ENCODE data around the gene ZNF155.

The ZNF155 gene

GRCh38 chr19:43983912-43984686 is at the start of gene ZNF155 (continued):
- TF ChIP-seq ZBTB11 (tag by site-specific recombination; conservative IDR thresholded peaks at IDR 0.05; ENCODE audit: low read depth) (peak; percentile 95), ZEB2 (tag by site-specific recombination; IDR thresholded peaks at IDR 0.05) (peak; percentile 70), ZNF335 (tag by site-specific recombination; conservative IDR thresholded peaks at IDR 0.05) (peak; percentile 99), ZFHX2 (tag by site-specific recombination; conservative IDR thresholded peaks at IDR 0.05) (peak; percentile 85), ZNF626 (tag by site-specific recombination; IDR thresholded peaks at IDR 0.05) (no peak), ZNF280C (tag by site-specific recombination; IDR thresholded peaks at IDR 0.05) (no peak), KLF1 (tag by site-specific recombination; IDR thresholded peaks at IDR 0.05) (peak; percentile 22; the same call in 1 of the 2 replicates), ZNF596 (tag by site-specific recombination; IDR thresholded peaks at IDR 0.05) (peak; percentile 25; the same call in 1 of the 2 replicates)

GRCh38 chr19:43934985-43935708 is 48.8 kb upstream of the ZNF155 start, which contains the start of gene ZNF45:
TSS of gene ZNF45 (minus strand) at chr19:43935282. CDS start at chr19:43922185, 13,097 bp downstream.
- H3K9me3 ChIP-seq (ENCODE audit: control insufficient read depth, insufficient read depth, low read depth, low read length): peaks cover 9% of the 10 kb centered on the region
- CTCF ChIA-PET: interaction anchor here (0.8 to 2.7 kb wide), 6 partner anchors 15 to 278 kb away, joined by 3 to 19 read pairs (median 3); partner anchors contain the start of gene ZNF221
- H3K27ac ChIP-seq (ENCODE audit: extremely low read depth, low read depth, low read length): peak within 1 kb of the TSS; percentile 78
- peaks cover 36 to 38% of the 10 kb centered on the region in 2 experiments for H3K36me3 ChIP-seq (ENCODE audit: control insufficient read depth in 2 of 2, insufficient read depth in 1 of 2, low read length in 2 of 2)
- peaks cover 18% of the 10 kb centered on the region for H3K4me1 ChIP-seq (ENCODE audit: control insufficient read depth, insufficient read depth, low read length)
- H3K4me3 ChIP-seq (ENCODE audit: low read depth, low read length): peak within 1 kb of the TSS; percentile 74
- POLR2A ChIA-PET: interaction anchor here (0.5 to 2.3 kb wide), 38 partner anchors 10 to 955 kb away, joined by 3 to 114 read pairs (median 5); partner anchors contain the start of genes SMG9, TOMM40, ZNF221 and ZNF222
- peak; percentile 64; the same call in 1 of the 2 replicates for TF ChIP-seq ZBTB48 (tag by site-specific recombination; IDR thresholded peaks at IDR 0.05)
- no peak for TF ChIP-seq ZNF521 (tag by site-specific recombination; IDR thresholded peaks at IDR 0.05)
- TF ChIP-seq ATF2 (tag by site-specific recombination; IDR thresholded peaks at IDR 0.05; ENCODE audit: low read depth): no peak
- TF ChIP-seq ZNF416 (tag by site-specific recombination; IDR thresholded peaks at IDR 0.05): no peak
- peak; percentile 96 for TF ChIP-seq ZBTB11 (tag by site-specific recombination; conservative IDR thresholded peaks at IDR 0.05; ENCODE audit: low read depth)
- no peak for TF ChIP-seq ZNF16 (tag by site-specific recombination; IDR thresholded peaks at IDR 0.05; ENCODE audit: low read depth)
- peak; percentile 85 for TF ChIP-seq KLF17 (tag by site-specific recombination; IDR thresholded peaks at IDR 0.05)
- TF ChIP-seq ZNF707 (tag by site-specific recombination; IDR thresholded peaks at IDR 0.05): no peak
- TF ChIP-seq, protein P1, sequence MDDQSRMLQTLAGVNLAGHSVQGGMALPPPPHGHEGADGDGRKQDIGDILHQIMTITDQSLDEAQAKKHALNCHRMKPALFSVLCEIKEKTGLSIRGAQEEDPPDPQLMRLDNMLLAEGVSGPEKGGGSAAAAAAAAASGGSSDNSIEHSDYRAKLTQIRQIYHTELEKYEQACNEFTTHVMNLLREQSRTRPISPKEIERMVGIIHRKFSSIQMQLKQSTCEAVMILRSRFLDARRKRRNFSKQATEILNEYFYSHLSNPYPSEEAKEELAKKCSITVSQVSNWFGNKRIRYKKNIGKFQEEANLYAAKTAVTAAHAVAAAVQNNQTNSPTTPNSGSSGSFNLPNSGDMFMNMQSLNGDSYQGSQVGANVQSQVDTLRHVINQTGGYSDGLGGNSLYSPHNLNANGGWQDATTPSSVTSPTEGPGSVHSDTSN (CRISPR knock-in tag; IDR thresholded peaks at IDR 0.05): 0 out of 2 replicates have a peak, but pooled peaks have one; percentile 32
- TF ChIP-seq HOXC10 (CRISPR knock-in tag; IDR thresholded peaks at IDR 0.05): no peak
- TF ChIP-seq, protein P2, sequence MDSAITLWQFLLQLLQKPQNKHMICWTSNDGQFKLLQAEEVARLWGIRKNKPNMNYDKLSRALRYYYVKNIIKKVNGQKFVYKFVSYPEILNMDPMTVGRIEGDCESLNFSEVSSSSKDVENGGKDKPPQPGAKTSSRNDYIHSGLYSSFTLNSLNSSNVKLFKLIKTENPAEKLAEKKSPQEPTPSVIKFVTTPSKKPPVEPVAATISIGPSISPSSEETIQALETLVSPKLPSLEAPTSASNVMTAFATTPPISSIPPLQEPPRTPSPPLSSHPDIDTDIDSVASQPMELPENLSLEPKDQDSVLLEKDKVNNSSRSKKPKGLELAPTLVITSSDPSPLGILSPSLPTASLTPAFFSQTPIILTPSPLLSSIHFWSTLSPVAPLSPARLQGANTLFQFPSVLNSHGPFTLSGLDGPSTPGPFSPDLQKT (IDR thresholded peaks at IDR 0.05; ENCODE audit: borderline replicate concordance, low read depth, low read length): peak; percentile 75
- TF ChIP-seq ZNF792 (tag by site-specific recombination; IDR thresholded peaks at IDR 0.05): peak; percentile 69; the same call in 1 of the 2 replicates
